Psoas muscle (tissue), 8 donors: ENCODE measurements around the gene SNRPF. TPM values are rescaled to one million over a fixed set of nuclear protein-coding genes. Genes with fewer than 3 reads are reported as not detected.

Experiments
- ATAC-seq, 4 donors: fragments of 200-7000 bp; cut with Tn5 transposase; one replicate each; pipeline ENCODE4 v1.9.1; 2020; ENCODE audit warnings: moderate library complexity in 3 of 4, mild to moderate bottlenecking in 2 of 4
- DNase-seq, 2 donors: peaks; one replicate each; pipeline ENCODE4 v3.0.0-alpha.2; 2020
- H3K27ac ChIP-seq: fragments of 200-600 bp; one replicate; pipeline ENCODE4 v1.8.0; 2022
- H3K27me3 ChIP-seq, 3 donors: fragments of 200-600 bp in 1 of 3; one replicate each; pipeline versions ENCODE4 v1.6.1 to v1.8.0; 2013 to 2022; ENCODE audit warnings: low read length in 2 of 3, mild to moderate bottlenecking in 2 of 3, moderate library complexity in 1 of 3; ENCODE audit not compliant: insufficient read depth in 3 of 3
- H3K36me3 ChIP-seq, 2 donors: fragments of 200-600 bp in 1 of 2; one replicate each; pipeline versions ENCODE4 v1.6.1 to v1.8.0; 2013 to 2022; ENCODE audit warnings: low read depth in 1 of 2, mild to moderate bottlenecking in 1 of 2, moderate library complexity in 1 of 2; ENCODE audit not compliant: insufficient read depth in 1 of 2
- H3K4me1 ChIP-seq: fragments of 200-600 bp; one replicate; pipeline ENCODE4 v1.8.0; 2022
- H3K4me3 ChIP-seq: fragments of 200-600 bp; one replicate; pipeline ENCODE4 v1.8.0; 2022; ENCODE audit warnings: mild to moderate bottlenecking
- H3K9me3 ChIP-seq: fragments of 200-600 bp; one replicate; pipeline ENCODE4 v1.8.0; 2022
- CTCF ChIP-seq: fragments of 200-600 bp; IDR thresholded peaks from one replicate; pipeline ENCODE4 v1.8.0; 2022; ENCODE audit warnings: antibody characterized with exemption
- WGBS, 3 donors: extraction: QIAGEN DNeasy Blood & Tissue Kit; methylation state at CpG; one replicate each; pipeline versions ENCODE4 v1.1.6 to v1.1.7; 2013; 5-methylcytosine and 5-hydroxymethylcytosine counted together
- intact Hi-C, 2 donors: fragments of 100-400 bp; cut with DNase I; formaldehyde crosslinking; loops; one replicate each; pipeline versions ENCODE4 v1.11.0 to v1.14.2; 2022
- polyA plus RNA-seq, 3 donors: library from polyadenylated mRNA; stranded (reverse); fragments of 200-250 nt; gene quantifications; one replicate each; pipeline ENCODE4 v1.2.3, GENCODE V29; 2013
- total RNA-seq, 4 donors: library from RNA; stranded (reverse); fragmentation: NEBNext Ultra II Directional in 2 of 4; extraction: Animal tissue kit (Norgen Biotek cat#: 25700) in 2 of 4; gene quantifications; one replicate each; pipeline versions ENCODE4 v1.2.1 to v1.2.4, GENCODE V29; 2021 to 2023
- donor health status: healthy with polysubstance abuse.
- donor health status: DM: no; HTN: no; CAD: no; lungs with moderate emphysema.
- donor health status: Bipolar disorder and iron deficiency.
- donor health status: healthy.
- donor health status: DM: yes; HTN: yes; CAD: no.
- donor health status: DM: no; HTN: no; CAD: no.
- donor health status: DM: no; HTN: no; CAD: no.
- donor health status: DM: yes; HTN: yes; CAD: no.

Gene SNRPF
- total and polyA plus RNA-seq, 7 donors = 8.8 to 40.8 (median 13.7) TPM

GRCh38 chr12:95887311-95887710 lies 28.6 kb downstream of the SNRPF start:
- Histone ChIP-seq H3K4me1 (no peaks in the 10 kb centered on the region), H3K36me3 (no peaks in the 10 kb centered on the region), H3K27me3 (no peaks in the 10 kb centered on the region), H3K4me3 (no peak overlapping the region), H3K27ac (no peak overlapping the region), H3K9me3 (no peaks in the 10 kb centered on the region)
- TF ChIP-seq CTCF = no peak
- ATAC-seq (no peak), DNase-seq (no peak)
- intact Hi-C loops = no loop called here
- 67 to 77% (median 69%) methylated on average over 5 of the region's 5 CpGs for WGBS, 3 donors

- H3K27ac ChIP-seq = no peak overlapping the region
- no peak overlapping the region for H3K4me3 ChIP-seq
- no peaks in the 10 kb centered on the region for H3K4me1 ChIP-seq
- H3K27me3 ChIP-seq = no peaks in the 10 kb centered on the region
- no peaks in the 10 kb centered on the region for H3K36me3 ChIP-seq
- no peaks in the 10 kb centered on the region for H3K9me3 ChIP-seq
- intact Hi-C loops = no loop called here
- no peak for ATAC-seq
- no peak for DNase-seq
- 65 to 75% (median 71%) methylated on average over 3 of the region's 3 CpGs for WGBS, 3 donors
- TF ChIP-seq CTCF = no peak
Observed at GRCh38 chr12:95890958-95891357, 32.2 kb downstream of the SNRPF start.

- no peak for TF ChIP-seq CTCF
- WGBS, 3 donors = 82 to 88% (median 86%) methylated on average over 4 of the region's 4 CpGs
- H3K27me3 ChIP-seq = peaks cover 0 to 3% (median 0%) of the 10 kb centered on the region in 3 donors
- no peak for DNase-seq
- no peak overlapping the region for H3K4me3 ChIP-seq
- H3K9me3 ChIP-seq = no peaks in the 10 kb centered on the region
- H3K36me3 ChIP-seq = no peaks in the 10 kb centered on the region
- intact Hi-C loops = no loop called here
- no peaks in the 10 kb centered on the region for H3K4me1 ChIP-seq
- ATAC-seq = no peak
- H3K27ac ChIP-seq = no peak overlapping the region
Observed at GRCh38 chr12:95896846-95897245, 38.1 kb downstream of the SNRPF start.

- Histone ChIP-seq H3K9me3 (peaks cover 7% of the 10 kb centered on the region), H3K27me3 (peaks cover 0 to 3% (median 0%) of the 10 kb centered on the region in 3 donors), H3K36me3 (no peaks in the 10 kb centered on the region), H3K4me1 (no peaks in the 10 kb centered on the region), H3K4me3 (no peak overlapping the region), H3K27ac (no peak overlapping the region)
- TF ChIP-seq CTCF = no peak
- intact Hi-C loops = no loop called here
- 58 to 66% (median 62%) methylated on average over 4 of the region's 4 CpGs for WGBS, 3 donors
- no peak for DNase-seq
- no peak for ATAC-seq
Observed at GRCh38 chr12:95898081-95898480, 39.3 kb downstream of the SNRPF start.

- H3K9me3 ChIP-seq = no peaks in the 10 kb centered on the region
- H3K4me3 ChIP-seq = no peak overlapping the region
- H3K4me1 ChIP-seq = no peaks in the 10 kb centered on the region
- DNase-seq (no peak), ATAC-seq (no peak)
- no peak overlapping the region for H3K27ac ChIP-seq
- H3K36me3 ChIP-seq = no peaks in the 10 kb centered on the region
- no peaks in the 10 kb centered on the region for H3K27me3 ChIP-seq
- intact Hi-C loops = no loop called here
- TF ChIP-seq CTCF = no peak
Observed at GRCh38 chr12:95908573-95908972, 49.8 kb downstream of the SNRPF start.
